NCI-H748 (cell line): ENCODE measurements around the gene LDB2.
A peak's percentile ranks its signal among the peaks of the same experiment; 100 is the strongest.

Source experiments
- DNase-seq: peaks from one replicate; lab custom pipeline; 2025; ENCODE audit not compliant: unreplicated experiment; lab: John Stamatoyannopoulos, UW

The LDB2 gene

DNA sequence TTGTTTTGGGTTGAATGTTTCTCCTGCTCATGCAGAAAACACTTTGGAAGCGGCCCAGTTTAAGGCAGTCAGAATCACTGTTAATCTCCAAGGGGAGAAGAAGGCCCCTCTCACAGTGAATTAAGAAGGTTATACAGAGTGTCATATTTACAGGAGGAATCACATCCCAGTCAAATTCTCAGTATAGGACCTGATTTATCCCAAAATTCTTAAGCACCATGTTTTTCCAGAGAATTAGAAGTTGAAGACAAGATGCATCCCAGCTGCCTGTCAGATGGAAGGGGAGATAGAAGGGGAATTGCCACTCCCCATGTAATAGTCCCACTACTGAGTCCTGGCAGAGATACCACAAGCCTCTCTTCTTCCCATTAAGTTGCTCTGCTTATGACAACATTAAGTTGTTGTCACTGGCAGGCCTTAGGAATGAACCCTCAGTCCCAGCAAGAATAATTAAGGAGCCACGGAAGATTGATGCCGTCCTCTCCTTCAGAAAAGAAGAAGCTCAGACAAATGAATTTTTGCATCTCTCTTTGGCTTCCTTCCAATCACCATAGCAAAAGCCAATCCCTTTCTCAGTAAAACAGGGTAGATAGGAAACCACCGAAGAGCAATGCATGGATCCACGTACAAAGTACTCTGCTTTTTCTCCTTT is 138.4 kb downstream of the LDB2 start:
- DNase-seq: no peak

DNA sequence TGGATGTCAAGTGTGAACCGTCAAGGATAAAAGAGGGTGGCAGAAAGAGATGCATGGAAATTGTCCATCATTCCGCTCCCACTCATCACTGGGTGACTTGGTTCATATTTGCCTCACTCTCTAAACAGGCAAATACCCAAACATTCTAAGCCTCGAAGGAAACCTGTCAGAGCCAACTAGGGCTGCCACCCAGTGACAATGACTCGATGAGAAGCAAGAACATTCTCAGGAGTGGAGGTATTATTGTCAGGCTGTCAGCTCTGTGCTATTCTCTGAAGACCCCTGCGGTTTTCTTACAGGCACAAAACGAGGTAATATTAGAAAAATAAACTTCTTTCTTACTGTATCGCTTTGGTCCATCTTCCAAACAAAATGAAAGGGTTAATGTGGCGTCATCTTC is 139.6 kb downstream of the LDB2 start:
- DNase-seq: no peak

DNA sequence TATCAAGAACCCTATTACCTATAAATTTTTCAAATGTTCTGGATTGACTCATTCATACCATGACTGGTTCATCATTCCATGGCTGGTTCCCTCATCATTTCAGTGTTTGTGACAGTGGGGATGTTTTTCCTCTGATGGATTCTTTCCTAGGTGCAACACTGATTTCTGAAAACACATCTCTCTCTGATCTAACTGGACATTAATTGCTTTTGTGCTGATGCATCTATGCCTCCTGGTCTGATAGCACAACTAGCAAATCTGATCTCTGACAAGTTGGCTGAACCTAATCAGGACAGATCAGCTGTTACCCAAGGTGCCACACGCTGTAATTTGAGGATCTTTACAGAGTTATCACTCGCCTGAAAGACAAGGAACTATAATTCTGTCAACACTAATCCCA is 140.2 kb downstream of the LDB2 start:
- DNase-seq: no peak

DNA sequence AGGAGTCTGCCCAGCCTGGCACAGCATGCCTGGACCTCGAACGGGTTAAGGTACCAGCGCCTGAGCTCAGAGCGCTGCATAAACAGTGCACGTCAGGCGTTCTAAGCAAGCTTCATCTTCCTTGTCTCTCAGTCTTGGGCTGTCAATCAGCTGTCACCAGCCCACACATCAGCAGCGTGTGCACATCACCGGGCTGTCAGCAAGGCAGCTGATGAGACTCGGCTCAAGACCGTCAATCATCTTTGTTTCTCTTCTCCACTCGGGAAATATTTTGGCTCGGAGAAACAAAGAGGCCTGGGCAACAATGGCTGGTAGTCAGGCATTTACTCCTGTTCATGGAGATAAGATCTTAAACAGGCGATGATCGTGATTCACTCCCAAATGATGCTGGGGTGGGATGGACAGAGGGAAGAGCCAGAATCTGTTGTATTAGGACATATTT is 141.3 kb downstream of the LDB2 start:
- DNase-seq: peak; percentile 10

DNA sequence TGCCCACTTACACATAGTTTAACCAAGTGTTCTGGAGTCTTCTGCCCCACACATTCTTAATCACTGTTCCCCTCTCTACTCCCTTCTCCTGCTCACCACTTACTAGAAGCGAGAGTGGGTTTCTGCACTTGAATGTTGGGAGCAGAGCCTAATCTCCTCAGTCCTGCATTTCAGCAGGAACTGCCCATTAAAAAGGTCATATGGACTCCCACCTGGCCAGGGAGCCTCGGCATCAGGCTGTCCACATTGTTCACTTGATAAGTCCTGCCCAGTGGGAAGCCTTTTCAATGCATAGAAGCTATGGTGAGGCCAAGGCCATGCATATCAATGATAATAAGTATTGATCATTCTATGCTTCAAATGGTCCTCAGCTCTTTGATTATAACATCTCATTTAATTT is 144.3 kb downstream of the LDB2 start:
- DNase-seq: no peak

DNA sequence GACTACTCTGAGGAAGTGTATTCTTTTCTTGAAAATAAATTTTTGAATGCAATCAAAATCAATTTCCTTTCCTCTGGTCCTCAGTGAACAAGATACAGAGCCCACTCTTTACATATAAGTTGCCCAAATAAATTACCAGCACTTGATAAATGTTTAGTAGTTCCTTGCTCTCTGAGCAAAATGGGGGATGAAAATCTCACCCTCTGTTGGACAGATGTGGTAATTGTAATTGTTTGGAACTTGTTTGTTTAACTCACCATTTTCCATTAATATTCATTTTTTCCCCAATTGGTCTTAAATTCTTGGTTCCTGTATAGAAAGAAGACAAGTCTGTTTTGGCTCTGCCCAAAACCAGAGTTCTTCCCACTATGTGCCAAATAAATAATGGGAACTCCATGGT is 146.3 kb downstream of the LDB2 start:
- no peak for DNase-seq

DNA sequence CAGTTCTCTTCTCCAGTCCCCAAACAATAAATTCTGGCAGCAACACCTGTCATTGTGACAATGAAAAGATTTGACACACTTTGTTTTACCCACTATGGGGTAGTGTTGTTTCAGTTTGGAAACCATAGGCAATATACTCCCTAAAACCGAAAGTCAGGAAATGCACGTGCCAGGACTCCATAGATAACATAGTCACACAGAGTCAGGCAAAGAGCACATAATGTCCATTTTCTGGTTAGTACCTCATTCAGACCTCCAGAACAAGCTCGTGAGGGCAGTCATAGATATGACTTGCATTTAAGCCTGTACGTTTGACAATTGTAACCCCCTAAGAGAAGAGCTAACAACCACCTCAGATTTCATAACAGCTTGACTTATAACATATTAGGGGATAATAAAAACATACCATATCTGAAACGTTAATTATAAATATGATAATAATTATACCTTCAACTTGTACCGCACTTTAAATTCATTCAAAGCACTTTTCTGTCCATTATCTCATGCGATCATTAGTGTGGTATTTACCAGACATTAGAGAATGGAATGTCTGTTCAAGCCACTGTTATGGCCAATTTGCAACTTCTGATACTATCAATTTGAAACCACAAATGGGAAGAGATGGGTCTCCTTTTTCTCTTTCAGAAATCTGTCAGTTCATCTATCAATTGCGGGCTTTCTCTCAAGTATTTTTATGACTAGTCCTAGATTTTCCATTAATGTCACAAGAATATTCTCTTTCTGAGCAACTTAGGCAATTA is 147.4 kb downstream of the LDB2 start:
- no peak for DNase-seq

DNA sequence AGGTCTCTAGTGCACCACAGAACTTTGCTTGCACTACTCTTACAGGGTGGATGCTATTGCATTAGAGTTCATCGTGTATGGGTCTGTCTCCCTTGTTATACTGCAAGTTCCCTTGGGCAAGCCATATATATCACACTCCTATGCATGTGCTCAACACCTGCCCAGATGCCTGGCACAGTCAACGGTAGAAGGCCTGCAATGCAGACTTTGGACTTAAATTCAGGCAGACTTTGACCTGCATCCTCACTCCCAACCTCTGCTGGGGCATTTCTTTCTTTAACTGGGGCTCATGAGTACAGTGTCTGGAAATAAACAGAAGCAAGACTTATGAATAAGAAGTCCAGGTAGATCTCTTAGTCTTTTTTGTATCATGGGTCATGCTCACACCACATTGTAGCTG is 148.2 kb downstream of the LDB2 start:
- DNase-seq: no peak

DNA sequence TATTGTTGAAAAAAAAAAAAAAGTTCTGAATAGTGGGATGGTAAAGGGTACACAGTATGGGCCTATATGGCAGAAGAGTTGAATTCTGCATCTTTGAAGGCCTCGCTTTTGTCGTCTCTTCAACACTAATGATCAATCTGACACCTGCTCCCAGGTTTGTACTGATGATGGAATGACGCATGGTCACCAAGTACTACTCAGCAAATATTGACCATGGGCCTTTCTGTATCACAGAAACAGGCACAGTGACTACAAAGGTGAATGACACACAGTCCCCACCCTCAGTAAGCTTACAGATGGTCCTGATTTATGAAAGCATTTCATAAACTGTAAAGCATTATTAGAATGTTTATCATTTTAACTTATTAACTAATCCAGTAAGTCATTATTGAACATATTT is 152.6 kb downstream of the LDB2 start:
- DNase-seq: no peak

DNA sequence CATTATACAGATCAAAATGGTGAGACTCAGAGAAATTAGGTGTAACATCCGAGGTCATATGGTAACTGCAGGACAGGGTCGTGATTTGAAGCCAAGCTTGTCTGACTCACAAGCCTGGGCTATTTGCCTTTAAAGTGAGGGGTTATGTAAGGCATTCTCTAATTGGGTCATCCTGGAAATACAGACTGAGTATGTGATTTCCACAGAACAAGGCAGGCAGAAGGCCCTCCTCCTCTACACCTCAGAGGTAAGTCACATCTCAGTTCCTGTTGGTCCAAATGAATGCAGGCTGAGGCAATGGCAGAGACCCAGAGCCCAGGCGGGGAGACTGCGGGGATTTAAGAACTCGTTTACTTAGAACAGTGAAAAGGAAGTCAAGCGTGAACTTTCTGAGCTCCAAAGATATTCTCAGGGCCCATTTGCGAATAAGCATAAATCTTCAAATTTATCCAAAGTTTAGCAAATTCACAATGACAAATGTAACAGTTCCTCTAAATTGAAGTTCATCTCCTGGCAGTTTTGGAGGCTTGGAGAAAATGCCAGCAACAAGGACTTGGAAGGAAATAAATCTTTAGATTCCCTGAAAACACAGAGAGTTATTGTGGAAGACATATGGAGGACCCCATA is 153.3 kb downstream of the LDB2 start:
- no peak for DNase-seq

DNA sequence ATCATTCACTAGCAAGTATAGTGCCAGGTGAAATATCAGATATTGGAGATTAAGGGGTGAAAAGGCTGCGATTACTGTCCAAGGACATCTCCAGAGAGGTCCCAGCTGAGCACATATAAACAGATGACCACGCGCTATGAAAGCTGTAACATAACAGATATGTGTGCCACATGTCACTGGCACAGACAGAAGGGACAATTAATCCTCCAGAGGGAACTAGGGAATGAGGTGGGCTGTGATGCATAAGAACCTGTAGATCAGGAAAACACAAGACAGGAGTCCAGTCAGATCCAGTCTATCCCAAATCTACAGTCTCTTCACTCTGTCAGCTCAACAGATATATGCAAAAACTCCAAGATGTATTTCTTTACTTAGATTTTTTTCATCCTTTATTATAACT is 157.2 kb downstream of the LDB2 start:
- DNase-seq: no peak

DNA sequence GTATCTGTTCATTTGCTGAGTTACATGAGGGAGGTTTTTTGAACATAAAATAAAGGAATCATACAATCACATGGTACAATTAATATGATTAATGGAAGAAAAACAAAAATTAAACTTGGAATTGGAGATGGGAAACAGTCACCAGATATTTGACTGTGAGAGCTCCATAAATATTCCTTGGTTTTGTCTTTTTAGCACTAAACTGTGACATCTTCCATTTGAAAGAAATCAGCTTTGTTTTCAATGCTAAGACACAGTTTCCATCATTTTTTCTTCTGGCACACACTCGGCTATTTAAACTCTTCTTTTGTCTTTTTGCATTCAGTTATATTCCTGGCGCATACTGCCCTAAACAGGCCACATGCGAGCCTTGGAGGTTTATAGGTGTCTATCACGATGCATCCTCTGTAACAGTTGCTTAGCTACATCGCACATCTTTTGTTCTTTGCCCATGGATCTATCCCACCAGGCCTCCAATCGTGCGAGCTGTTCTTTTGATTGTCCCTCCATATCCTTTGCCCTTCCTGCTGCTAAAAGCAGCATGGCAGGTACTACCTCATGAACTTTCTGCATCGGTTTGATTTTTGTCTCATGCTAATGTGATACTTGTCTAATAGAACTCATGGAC is 158.3 kb downstream of the LDB2 start:
- DNase-seq: no peak

DNA sequence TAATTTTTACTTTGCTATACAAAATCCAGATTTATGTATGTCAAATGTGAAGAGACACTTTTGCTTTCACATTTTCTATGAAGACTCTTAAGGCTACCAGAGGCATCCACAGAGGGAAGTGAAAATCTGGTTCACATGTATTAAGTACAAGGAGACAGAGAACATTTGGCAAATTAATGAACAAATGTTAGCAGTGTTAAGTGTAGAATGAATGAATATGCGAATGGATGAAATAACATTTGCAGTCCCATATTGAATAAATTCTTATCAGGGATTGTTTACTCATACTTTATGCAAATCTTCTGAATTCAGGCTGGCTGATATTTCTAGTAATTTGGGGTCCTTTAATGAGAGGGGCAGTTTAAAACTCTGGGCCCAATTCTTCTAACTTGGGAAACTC is 159.9 kb downstream of the LDB2 start:
- no peak for DNase-seq

DNA sequence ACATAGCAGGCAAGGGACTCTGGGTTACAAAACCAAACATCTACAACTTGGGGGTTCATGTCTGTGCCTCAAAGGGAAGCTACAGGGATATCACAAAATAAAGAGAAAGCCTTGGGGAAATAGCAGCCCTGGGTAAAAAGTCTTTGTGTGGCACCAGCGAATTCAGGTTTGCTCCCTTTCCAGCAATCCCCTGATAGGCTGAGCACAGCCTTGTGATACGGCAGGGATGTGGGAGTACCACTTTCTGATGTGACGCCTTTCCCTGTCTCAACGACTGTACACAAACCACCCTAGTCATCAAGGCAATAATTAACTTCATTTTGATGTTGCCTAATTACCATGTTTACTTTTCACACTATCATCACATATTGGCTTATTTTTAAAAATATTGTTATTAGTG is 164.9 kb downstream of the LDB2 start:
- DNase-seq: no peak

DNA sequence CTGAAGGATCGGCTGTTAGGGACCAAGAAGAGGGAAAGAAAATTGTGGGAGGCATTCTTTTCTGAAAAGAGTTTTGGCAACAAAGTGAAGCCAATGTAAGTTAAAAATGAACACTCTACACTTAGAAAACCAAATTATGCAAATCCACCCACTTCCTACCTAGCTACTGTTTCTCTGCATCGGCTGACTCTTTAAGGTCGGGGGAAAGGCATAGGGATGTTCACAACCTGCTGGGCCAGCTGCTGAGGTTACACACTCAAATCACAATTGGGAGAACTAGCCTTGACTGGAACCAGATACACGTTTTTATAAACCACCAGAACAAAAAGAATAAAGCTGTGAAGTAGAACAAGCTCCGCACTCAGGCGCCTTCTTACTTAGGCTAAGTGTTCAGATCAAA is 165.7 kb downstream of the LDB2 start:
- DNase-seq: no peak

DNA sequence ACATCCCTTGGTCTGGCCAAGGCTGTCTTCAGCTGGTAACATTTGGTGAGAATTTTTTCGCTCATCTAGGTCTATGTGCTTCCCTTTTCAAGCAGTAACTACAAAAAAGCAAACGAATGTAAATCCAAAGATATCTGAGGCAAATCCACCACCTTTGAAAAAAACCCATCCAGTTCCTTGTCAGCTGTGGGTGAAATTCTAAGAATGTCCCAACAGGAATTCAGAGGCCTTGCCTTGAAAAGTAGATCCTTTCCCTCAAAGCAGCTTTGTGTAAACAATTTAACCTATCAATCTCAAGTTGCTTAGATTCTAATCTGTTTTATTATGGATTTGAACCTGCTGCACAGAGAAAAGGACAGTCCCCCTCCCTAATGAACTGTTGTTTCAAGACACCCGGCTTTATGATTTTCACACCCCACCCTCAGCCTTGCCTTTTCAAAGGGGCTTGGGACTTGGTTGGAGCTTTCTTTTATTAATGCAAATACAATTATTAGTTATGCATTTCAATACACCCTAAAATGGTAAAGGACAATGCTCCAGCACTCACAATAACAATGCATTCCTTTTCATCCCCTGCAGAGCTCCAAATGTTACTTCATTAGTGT is 166.6 kb downstream of the LDB2 start:
- DNase-seq: no peak

DNA sequence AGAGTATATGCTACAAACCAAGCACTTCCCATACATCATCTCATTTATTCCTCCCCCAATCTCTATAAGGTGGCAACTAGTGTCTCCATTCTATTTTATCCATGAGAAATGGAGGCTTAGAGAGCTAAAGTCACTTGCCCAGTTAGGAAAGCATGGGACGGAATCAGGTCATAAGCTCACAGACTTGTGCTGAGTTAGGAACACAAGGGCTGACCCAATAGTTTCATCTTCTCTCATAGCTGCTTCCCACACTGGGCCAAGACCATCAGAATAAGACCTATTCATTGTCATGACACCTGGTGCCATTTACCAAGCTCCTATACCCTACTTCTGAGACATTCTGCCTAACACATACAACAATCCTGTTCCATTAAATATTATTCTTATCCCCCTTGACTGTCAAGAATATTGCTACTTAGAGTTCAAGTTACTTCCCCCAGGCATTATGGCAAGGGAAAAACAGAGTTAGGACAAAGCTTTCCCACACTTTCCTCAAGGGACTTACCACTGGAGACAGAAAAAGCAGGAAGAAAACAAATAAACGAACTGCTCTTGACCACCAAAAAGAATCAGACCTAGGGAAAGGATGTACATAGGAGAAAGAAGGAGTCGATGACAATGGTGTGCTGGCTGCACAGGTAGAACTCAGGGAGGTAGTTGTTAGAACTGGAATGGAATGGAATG is 167.8 kb downstream of the LDB2 start:
- no peak for DNase-seq

DNA sequence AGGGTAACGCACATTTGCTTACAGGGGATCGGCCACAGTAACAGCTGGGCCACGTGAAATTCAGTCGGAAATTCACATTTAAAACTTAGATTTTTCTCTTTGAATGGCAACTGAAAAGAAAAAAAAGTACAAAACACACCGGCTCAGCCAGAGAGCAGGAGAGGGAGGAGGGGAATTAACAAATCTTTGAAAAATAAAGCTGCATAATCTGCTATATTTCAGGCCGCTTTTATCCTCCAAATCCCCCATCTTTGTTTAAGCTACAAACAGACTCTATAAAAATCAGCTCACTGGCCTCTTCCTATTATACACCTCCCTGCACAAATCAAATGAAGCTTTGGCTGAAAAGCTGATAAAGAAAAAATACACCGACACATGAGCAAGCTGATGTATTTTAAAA is 169.1 kb downstream of the LDB2 start:
- no peak for DNase-seq

DNA sequence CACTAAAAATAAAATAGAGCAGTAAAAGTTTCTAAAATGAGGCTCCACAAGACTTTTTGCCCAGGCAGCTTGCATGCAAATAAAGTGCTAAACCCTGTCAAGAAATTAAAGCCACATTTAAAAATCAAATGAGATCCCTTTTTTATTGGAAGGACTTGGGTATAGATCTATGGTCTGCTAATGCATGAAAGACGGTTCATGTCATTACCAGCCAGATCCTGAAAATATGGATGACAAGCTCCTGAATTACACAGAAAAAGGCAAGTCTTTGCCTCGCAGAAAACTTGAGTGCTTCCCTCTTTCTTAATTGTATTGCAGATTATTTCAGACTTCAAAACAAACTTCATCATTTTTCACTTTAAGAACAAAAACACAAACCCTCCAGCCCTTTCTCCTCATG is 169.6 kb downstream of the LDB2 start:
- DNase-seq: no peak

DNA sequence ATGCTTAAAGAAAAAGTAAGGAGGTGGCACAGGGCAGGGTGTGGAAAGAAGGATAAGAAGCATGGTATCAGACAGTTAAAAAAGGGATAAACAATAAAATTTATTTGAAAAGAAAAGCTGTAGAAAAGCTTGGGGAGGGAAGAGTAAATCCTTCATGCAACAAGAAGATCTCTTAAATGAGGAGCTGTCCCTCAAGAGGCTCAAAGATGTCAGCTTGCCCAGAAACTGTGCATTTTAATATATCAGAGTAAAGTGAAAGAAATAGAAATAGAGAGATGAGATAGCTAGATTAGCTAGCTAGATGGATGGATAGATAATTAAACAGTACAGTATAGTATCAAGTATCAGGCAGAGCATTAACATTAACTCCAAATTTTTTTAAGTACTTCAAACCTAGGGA is 170.3 kb downstream of the LDB2 start:
- DNase-seq: no peak

DNA sequence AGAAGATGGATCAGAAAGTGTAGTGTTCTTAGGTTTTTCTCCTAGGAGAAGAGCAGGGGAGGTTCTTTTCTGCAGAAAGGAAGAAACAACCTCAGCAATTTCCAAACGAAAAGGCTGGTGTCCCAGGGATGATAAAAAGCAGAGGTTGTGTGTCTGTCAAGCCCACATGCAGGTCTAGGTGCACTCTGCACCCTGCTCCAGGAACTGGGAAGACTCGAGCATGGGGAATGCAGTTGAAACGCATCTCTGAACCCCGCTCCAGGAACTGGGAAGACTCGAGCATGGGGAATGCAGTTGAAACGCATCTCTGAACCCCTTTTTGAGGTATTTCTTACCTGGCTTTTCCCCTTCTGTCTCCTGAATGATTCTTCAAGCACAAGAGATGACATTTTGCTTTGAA is 171.2 kb downstream of the LDB2 start:
- DNase-seq: no peak
